Panc1 (cell line): ENCODE results near the gene GRID1. TPM values are rescaled to one million over a fixed set of nuclear protein-coding genes. Genes with fewer than 3 reads are reported as not detected.

Source experiments
- ATAC-seq: fragments of 200-7000 bp; cut with Tn5 transposase; 2 replicates; pipeline ENCODE4 v1.9.1; 2020; ENCODE audit warnings: mild to moderate bottlenecking, moderate library complexity
- BruUV-seq: library from RNA; stranded (reverse); fragments of 400-500 nt; replicated peaks from 2 replicates; lab custom pipeline; 2021; lab: Mats Ljungman, UMichigan
- CTCF ChIA-PET: fragments of 300-600 bp; sonication (Branson Sonifier 250); formaldehyde crosslinking; loops from one replicate; lab custom pipeline; 2022; ENCODE audit warnings: antibody characterized with exemption; lab: Charles Lee
- POLR2A ChIA-PET: fragments of 300-600 bp; sonication (Branson Sonifier 250); formaldehyde crosslinking; loops from one replicate; lab custom pipeline; 2022; ENCODE audit warnings: antibody characterized with exemption; lab: Charles Lee
- DNase-seq: peaks from one replicate; pipeline ENCODE4 v3.0.0-alpha.2; 2010; ENCODE audit warnings: low read depth, low spot score
- H3K27ac ChIP-seq: 2 replicates; pipeline ENCODE4 v1.5.1; 2011; ENCODE audit warnings: mild to moderate bottlenecking, low read length, inconsistent platforms
- H3K27me3 ChIP-seq: fragments of 200-500 bp; sonication (Bioruptor generic); 2 replicates; pipeline ENCODE4 v1.6.0; 2014; ENCODE audit warnings: low read length, inconsistent platforms; ENCODE audit not compliant: control insufficient read depth, insufficient read depth
- H3K36me3 ChIP-seq: fragments of 200-500 bp; sonication (Bioruptor generic); 2 replicates; pipeline ENCODE4 v1.5.1; 2014; ENCODE audit warnings: inconsistent platforms, mild to moderate bottlenecking, low read length, moderate library complexity; ENCODE audit not compliant: control insufficient read depth, insufficient read depth
- H3K4me1 ChIP-seq: 2 replicates; pipeline ENCODE4 v1.5.1; 2011; ENCODE audit warnings: inconsistent platforms, mild to moderate bottlenecking, low read length, moderate library complexity; ENCODE audit not compliant: control insufficient read depth, insufficient read depth
- H3K4me3 ChIP-seq, 2 experiments: 2 replicates each; pipeline ENCODE4 v1.5.1; 2011 to 2012; ENCODE audit warnings: low read depth in 2 of 2, low read length in 2 of 2, mild to moderate bottlenecking in 2 of 2, inconsistent platforms in 1 of 2, moderate library complexity in 1 of 2
- H3K9me3 ChIP-seq: fragments of 200-500 bp; sonication (Bioruptor generic); 2 replicates; pipeline ENCODE4 v1.5.1; 2014; ENCODE audit warnings: low read depth, mild to moderate bottlenecking, inconsistent platforms, low read length, moderate library complexity; ENCODE audit not compliant: control insufficient read depth, insufficient read depth
- CTCF ChIP-seq: fragments of 450-650 bp; IDR thresholded peaks from 2 replicates; pipeline ENCODE4 v1.5.1; 2017; ENCODE audit warnings: mild to moderate bottlenecking
- POLR2AphosphoS5 ChIP-seq: IDR thresholded peaks from 2 replicates; pipeline ENCODE4 v1.6.1; 2012; ENCODE audit warnings: mild to moderate bottlenecking, low read depth, low read length, moderate library complexity
- REST ChIP-seq, 2 experiments: IDR thresholded peaks; 2 replicates each; pipeline ENCODE4 v1.6.1; 2011 to 2012; ENCODE audit warnings: low read depth in 2 of 2, control low read depth in 1 of 2, low read length in 1 of 2, mild to moderate bottlenecking in 1 of 2, moderate library complexity in 1 of 2; ENCODE audit not compliant: insufficient read depth in 1 of 2
- SIN3A ChIP-seq: IDR thresholded peaks from 2 replicates; pipeline ENCODE4 v1.6.1; 2012; ENCODE audit warnings: low read depth, mild to moderate bottlenecking, low read length, moderate library complexity, borderline replicate concordance; ENCODE audit not compliant: insufficient read depth
- TCF7L2 ChIP-seq: IDR thresholded peaks from 2 replicates; pipeline ENCODE4 v1.6.1; 2011; ENCODE audit warnings: mild to moderate bottlenecking, low read depth, low read length, inconsistent platforms
- in situ Hi-C: cut with HindIII; loops from 2 replicates; pipeline ENCODE4 v1.10.0; 2016; ENCODE audit warnings: low sequenced_read_pairs, low pct_unique_long_range_greater_than_20kb
- intact Hi-C: fragments of 100-400 bp; cut with micrococcal nuclease; formaldehyde crosslinking; loops from one replicate; pipeline ENCODE4 v1.10.0; 2022; ENCODE audit not compliant: unreplicated experiment
- total RNA-seq: library from RNA; stranded (reverse); gene quantifications from one replicate; pipeline ENCODE4 v1.2.1, GENCODE V29; 2021; ENCODE audit not compliant: unreplicated experiment

The GRID1 gene
- total RNA-seq, 1 experiment from 2014 or later, result 2.3 TPM

GRCh38 chr10:86198271-86198670, 168.3 kb downstream of the GRID1 start:
- CTCF ChIA-PET, result no interaction called here
- H3K27ac ChIP-seq, result no peak overlapping the region
- POLR2A ChIA-PET, result no interaction called here
- in situ Hi-C loops (no loop called here), intact Hi-C loops (no loop called here)
- no peaks in the 10 kb centered on the region for H3K9me3 ChIP-seq
- H3K36me3 ChIP-seq, result no peaks in the 10 kb centered on the region
- ATAC-seq (no peak), DNase-seq (no peak)
- no peak overlapping the region for H3K4me3 ChIP-seq
- H3K4me1 ChIP-seq, result no peaks in the 10 kb centered on the region
- BruUV-seq, result no TSS peak
- H3K27me3 ChIP-seq, result peaks cover 21% of the 10 kb centered on the region
- TF ChIP-seq REST (IDR thresholded peaks at IDR 0.05; ENCODE audit: insufficient read depth in 1 of 2, low read depth in 2 of 2, low read length in 1 of 2) (no peak), CTCF (no peak), SIN3A (no peak)

DNA sequence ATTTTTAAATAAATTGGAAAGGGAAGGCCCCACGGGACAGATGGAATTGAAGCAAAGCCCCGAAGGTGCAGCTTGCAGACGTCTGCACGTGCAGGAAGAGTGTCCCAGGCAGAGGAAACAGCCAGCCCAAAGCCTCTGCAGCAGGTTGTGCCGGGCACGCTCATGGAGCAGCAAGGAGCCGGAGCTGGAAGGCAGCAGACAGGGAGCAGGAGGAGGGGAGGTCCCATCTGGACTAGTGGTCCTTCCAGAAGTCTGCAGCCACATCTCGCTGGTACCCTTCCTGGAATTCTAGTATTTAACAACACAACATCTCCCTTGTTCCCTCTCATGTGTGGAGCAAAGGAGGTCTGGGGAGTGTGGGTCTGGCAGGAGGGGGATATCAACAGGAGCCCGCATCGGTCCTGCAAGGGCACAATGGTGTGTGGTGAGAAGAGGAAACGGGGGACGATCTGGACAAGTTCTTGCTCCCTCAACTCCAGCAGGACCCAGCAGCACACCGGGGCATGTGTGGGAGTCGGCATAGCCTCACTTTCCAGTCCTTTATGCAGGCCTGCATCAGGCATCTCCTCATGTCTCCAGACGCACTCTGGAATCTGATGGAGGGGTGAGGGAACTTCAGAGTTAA, 169.3 kb downstream of the GRID1 start:
- DNase-seq, result no peak
- no TSS peak for BruUV-seq
- H3K4me3 ChIP-seq, result no peak overlapping the region
- H3K4me1 ChIP-seq, result no peaks in the 10 kb centered on the region
- no peaks in the 10 kb centered on the region for H3K9me3 ChIP-seq
- no peak for TF ChIP-seq TCF7L2
- TF ChIP-seq REST (IDR thresholded peaks at IDR 0.05; ENCODE audit: insufficient read depth in 1 of 2, low read depth in 2 of 2, low read length in 1 of 2), result no peak
- TF ChIP-seq CTCF, result no peak
- TF ChIP-seq POLR2AphosphoS5, result no peak
- TF ChIP-seq SIN3A, result no peak
- intact Hi-C loops (no loop called here), in situ Hi-C loops (no loop called here)
- no peak overlapping the region for H3K27ac ChIP-seq
- no peaks in the 10 kb centered on the region for H3K36me3 ChIP-seq
- ChIA-PET CTCF (no interaction called here), POLR2A (no interaction called here)
- no peak for ATAC-seq
- peaks cover 21% of the 10 kb centered on the region for H3K27me3 ChIP-seq
